RWPE1 (cell line): ENCODE measurements around the gene FRMD4A.

ENCODE experiments used
- CTCF ChIA-PET: fragments of 350-600 bp; sonication (Branson Sonifier 250); formaldehyde crosslinking; extraction: SDS; loops from one replicate; lab custom pipeline; 2021; lab: Yijun Ruan, JAX
- POLR2A ChIA-PET: fragments of 400-600 bp; formaldehyde crosslinking; extraction: SDS; loops from one replicate; lab custom pipeline; 2020; ENCODE audit warnings: antibody characterized with exemption; ENCODE audit not compliant: low non-redundant PET; lab: Yijun Ruan, JAX
- DNase-seq: peaks from one replicate; pipeline ENCODE4 v3.0.0; 2012; ENCODE audit warnings: low spot score
- H3K27ac ChIP-seq: fragments of 450-650 bp; 2 replicates; pipeline ENCODE4 v1.5.1; 2017
- CTCF ChIP-seq: fragments of 450-650 bp; conservative IDR thresholded peaks from 2 replicates; pipeline ENCODE4 v1.5.1; 2017; ENCODE audit warnings: low read depth, mild to moderate bottlenecking

The FRMD4A gene

DNA sequence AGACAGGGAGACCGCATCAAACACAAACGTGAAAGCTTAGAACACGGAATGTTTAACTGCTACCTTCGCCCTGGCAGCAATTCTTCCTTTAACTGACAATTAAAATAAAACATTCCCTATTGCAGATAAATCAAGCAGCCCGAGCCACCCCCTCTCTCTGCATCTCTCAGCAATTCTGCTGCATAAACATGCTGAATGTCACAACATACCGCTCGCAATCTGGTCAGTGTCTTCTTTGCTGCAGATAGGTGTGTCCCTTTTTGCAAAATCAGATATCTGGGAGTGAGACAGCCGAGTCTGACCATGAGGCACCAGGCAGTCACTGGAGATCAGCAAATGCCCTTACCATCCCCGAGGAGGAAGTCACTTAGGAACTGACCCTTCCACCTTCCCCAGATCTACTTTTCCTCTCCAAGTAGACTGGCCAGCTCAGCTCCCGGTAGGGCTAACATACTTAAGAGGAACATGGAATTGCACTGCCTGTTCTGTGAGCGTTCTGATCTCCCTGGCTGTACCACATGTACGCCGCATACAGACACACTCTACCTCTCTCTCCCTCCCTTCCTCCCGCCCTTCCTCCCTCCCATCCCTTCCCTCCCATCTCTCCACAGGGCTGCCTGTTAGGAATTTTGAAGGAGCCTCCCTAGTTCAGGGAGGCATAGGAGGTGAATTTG is at the start of gene FRMD4A:
TSS of gene FRMD4A (minus strand) at position 537 of the 674 bp plus-strand sequence.
- no peak within 1 kb of the TSS for H3K27ac ChIP-seq
- DNase-seq: no peak
- no peak for TF ChIP-seq CTCF
- ChIA-PET POLR2A (no interaction called here), CTCF (no interaction called here)

- ChIA-PET CTCF (no interaction called here), POLR2A (no interaction called here)
- no peak overlapping the region for H3K27ac ChIP-seq
These were observed 49.0 kb upstream of the FRMD4A start for GRCh38 chr10:14379556-14380280.

DNA sequence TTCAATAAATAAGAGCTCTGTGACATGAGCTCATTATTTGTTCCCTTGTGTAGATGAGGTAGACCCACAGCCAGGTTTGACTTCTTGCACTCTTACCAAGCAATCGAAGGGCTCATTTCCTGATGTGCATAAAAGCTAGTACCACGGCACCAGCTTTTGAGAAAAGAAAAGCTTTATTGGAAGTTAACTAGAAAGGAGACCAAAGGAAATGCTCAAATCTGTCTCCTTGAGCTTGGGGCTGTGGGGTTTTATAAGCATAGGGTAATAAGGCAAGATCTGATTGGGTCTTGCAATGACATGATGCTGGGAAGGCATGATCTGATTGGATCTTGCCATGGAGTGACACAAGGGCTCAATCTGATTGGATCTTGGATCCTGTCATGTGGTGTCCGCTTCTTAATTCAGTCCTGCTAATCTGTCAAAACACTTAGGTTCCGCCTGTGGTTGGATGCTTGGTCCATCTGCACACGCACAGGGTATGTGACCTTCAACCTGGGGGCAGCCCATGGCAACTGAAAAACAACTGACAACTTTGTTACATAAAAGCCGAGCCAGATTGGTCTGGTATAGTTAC is 47.8 kb upstream of the FRMD4A start:
- CTCF ChIA-PET: interaction anchor here (0.6 kb wide), 1 partner anchor 129 kb away, joined by 5 read pairs; no protein-coding TSS in a partner anchor
- H3K27ac ChIP-seq: no peak overlapping the region
- DNase-seq: no peak
- no peak for TF ChIP-seq CTCF
- POLR2A ChIA-PET: no interaction called here

More at GRCh38 chr10:14379556-14380280, 49.0 kb upstream of the FRMD4A start:
- DNase-seq: no peak
- TF ChIP-seq CTCF: no peak

DNA sequence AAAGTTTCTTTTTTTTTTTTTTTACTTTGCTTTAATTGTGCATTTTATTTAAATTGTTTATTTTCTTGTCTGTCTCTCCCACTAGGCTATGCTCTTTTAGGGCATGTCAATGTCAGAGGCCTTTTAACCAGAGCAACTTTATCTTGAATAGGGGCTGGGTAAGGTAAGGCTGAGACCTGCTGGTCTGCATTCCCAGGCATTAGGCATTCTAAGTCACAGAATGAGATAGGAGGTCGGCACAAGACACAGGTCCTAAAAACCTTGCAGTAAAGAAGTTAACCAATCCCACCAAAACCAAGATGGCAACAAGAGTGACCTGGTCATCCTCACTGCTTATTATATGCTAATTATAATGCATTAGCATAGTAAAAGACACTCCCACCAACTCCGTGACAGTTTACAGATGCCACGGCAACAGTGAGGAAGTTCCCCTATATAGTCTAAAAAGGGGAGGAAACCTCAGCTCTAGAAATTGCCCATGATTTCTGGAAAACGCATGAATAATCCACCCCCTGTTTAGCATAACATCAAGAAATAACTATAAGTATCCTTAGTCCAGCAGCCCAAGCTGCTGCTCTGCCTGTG is 47.0 kb upstream of the FRMD4A start:
- H3K27ac ChIP-seq: no peak overlapping the region
- POLR2A ChIA-PET: no interaction called here
- no peak for DNase-seq
- CTCF ChIA-PET: interaction anchor here (0.6 kb wide), 1 partner anchor 130 kb away, joined by 5 read pairs; no protein-coding TSS in a partner anchor
- no peak for TF ChIP-seq CTCF

GRCh38 chr10:14374745-14375445 is 44.2 kb upstream of the FRMD4A start:
- ChIA-PET CTCF (interaction anchor here (0.6 kb wide), 2 partner anchors 34 to 203 kb away, joined by 3 to 5 read pairs; no protein-coding TSS in a partner anchor), POLR2A (no interaction called here)
- no peak overlapping the region for H3K27ac ChIP-seq
- no peak for TF ChIP-seq CTCF
- no peak for DNase-seq

DNA sequence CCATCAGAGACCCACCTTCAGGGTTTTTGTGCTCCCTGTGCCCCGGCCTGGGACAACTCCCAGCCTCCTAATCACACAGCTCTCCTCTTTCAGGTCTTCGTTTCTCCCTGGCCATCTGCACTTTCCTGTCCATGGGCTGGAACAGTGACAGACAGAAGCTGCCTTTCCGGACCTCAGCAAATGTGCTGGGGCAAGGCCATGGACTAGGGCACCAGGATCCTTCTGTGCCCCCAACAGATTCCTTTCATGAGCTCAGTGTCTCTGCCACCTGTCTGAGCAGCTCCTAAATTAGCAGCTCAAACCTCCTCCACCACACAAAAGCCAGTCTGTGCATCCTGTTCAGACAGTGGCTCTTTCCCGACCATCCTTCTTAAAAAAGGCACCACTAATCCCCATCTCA is 41.9 kb upstream of the FRMD4A start:
- ChIA-PET CTCF (no interaction called here), POLR2A (no interaction called here)
- H3K27ac ChIP-seq: no peak overlapping the region
- no peak for DNase-seq
- TF ChIP-seq CTCF: no peak
